GM15510 (cell line): ENCODE results near the gene DHRS2.

Source experiments
- POLR2A ChIP-seq: IDR thresholded peaks from 3 replicates; pipeline ENCODE4 v1.6.1; 2011; ENCODE audit warnings: borderline replicate concordance; ENCODE audit not compliant: insufficient read length; ENCODE audit errors: extremely low read depth

Gene DHRS2

GRCh38 chr14:23636317-23637211 lies at the start of gene DHRS2:
DHRS2 (plus strand) TSS chr14:23636364; CDS start chr14:23638865, 2,501 bp downstream.
- no peak for TF ChIP-seq POLR2A

DNA sequence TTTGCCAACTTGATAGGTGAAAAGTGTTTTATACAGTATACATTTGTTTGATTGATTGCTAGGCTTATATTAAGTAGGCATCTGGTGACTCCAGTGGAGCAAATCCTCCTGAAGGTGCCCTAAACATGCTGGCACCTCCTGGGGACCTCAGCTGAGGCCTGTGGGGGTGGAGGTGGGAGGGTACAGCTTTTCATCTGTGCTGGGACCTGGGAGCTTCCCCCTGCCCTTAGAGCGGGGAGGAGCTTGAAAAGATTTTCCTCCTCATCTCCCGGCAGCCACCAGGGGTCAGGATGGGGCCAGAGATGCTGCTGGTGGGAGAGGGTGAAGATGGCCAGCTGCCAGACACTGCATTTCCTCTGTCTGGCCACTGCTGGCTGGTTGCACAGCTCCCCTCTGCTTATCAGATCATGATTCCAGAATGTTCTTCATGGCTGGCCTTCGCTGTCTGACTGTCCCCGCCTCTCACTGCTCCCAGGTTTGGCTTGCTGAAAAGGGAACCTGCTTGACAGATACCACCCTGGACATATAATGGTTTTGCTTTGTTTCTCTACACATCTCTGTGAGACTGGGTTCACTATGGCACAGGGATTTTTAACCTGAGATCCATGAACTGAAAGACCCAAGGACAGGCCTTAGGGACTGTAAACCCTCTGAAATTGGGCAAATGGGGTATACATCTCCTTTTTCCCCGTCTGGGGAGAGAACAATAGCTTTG lies 47.1 kb upstream of the DHRS2 start:
- TF ChIP-seq POLR2A, result no peak

- TF ChIP-seq POLR2A, result no peak
Observed at GRCh38 chr14:23589606-23590005, 46.6 kb upstream of the DHRS2 start.

- no peak for TF ChIP-seq POLR2A
Observed at GRCh38 chr14:23590198-23590597, 46.0 kb upstream of the DHRS2 start.

- no peak for TF ChIP-seq POLR2A
Observed at GRCh38 chr14:23600322-23600707, 35.8 kb upstream of the DHRS2 start.

GRCh38 chr14:23600806-23601205 lies 35.4 kb upstream of the DHRS2 start:
- TF ChIP-seq POLR2A, result no peak

DNA sequence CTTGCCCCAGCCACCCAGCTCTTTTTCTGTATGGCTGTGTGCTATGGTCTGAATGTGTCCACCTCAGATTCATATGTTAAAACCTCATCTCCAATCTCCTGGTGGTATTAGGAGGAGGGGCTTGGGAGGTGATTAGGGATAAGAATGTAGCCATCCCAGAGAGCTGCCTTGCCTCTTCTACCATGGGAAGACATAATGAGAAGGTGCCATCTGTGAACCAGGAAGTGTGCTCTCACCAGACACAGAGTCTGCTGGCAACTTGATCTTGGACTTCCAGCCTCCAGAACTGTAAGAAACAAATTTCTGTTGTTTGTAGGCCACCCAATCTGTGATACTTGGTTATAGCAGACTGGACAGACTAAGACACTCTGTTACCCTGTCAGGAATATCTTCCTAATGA lies 34.7 kb upstream of the DHRS2 start:
- TF ChIP-seq POLR2A, result no peak

DNA sequence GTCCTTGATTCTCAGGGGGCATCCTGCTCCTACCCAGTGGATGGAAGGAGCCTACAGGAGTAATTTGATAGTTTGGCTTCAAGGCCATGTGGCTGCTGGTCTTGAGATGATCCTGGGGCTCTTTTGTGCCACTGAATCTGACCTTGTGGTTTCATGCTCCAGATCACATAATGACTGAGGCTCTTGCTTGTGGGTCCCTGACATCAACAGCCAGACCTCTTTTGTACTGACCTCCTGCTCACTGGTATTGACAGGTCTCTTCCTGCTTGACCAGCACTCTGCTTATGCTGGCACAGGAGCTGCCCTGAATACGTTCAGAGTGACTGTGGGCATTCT lies 34.4 kb upstream of the DHRS2 start:
- no peak for TF ChIP-seq POLR2A

DNA sequence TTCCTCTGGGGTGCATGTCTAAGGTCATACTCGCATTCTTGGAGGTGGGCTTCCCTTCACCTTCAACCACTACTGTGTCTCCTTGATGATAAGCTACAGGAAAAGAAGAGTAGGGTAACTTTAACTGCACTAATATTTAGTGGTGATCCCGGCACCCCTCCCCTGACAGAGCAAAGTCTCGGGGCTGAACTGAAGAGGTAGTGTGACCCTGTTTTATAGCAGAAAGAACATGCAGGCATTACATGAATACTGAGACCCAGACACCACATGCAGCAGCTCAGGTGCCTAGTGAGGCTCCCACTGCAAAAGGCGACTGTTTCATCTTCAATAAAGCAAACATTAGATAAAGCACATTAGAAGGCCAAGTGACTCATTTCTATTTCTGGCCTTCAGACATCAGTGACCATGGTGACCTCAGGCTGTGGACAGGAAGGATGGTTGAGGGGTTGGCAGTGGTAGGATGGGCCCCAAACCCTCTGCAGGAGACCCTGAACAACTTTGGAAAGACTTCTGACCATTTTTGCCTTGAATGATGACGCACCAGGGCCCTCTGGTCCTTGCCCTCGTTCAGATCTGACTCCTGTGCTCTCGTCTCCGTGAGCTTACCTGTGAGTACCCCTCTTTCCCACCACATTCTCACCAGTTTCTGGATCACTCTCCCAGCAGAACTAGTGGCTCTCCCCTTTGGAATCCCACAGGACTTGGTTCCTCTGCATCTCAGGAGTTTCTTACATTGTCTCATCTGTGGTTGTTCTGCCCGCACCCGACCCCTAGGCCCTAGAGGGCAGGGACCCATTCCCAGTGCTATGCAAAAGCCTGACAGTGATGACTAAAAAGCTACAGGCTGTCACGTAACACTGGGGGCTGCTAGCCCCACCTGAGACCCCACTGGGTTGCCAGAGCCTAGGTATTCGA lies 33.7 kb upstream of the DHRS2 start:
- TF ChIP-seq POLR2A, result no peak

GRCh38 chr14:23603103-23603502 lies 33.1 kb upstream of the DHRS2 start:
- no peak for TF ChIP-seq POLR2A

DNA sequence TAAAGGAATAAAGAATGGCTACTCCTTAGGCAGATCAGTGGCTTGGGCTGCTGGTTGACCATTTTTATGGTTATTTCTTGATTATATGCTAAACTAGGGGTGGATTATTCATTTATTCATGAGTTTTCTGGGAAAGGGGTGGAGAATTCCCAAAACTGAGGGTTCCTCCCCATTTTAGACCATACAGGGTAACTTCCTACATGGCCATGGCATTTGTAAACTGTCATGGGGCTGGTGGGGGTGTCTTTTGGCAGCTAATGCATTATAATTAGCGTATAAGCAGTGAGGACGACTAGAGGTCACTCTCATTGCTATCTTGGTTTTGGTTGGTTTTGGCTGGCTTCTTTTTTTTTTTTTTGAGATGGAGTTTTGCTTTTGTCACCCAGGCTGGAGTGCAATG lies 32.0 kb upstream of the DHRS2 start:
- TF ChIP-seq POLR2A, result no peak

GRCh38 chr14:23604675-23605170 lies 31.4 kb upstream of the DHRS2 start:
- TF ChIP-seq POLR2A, result no peak

- TF ChIP-seq POLR2A, result no peak
Observed at GRCh38 chr14:23605931-23606585, 30.1 kb upstream of the DHRS2 start.

DNA sequence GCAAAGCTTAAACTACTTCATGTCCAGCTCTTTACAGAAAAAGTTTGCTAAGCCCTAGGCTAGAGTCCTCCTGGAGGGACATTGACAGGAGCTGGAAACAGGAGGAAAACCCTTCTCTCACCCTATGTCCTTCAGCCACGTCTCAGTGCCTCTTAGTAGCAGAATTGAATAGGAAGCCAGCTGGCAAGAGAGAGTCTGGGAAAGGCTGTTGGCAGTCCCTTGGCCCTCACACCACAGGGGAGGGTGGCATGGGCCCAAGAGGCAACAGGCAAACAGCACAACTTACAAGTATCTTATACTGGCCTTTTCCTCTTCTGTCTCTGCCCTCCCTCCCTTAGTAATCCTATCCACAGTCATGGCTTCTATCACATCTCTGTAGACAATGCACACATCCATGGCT lies 27.7 kb upstream of the DHRS2 start:
- no peak for TF ChIP-seq POLR2A
